HG03103 (cell line): Measurements from ENCODE around the gene PLCH1.

Experiments used
- ATAC-seq: cut with Tn5 transposase; IDR thresholded peaks from one replicate; pipeline ENCODE4 v1.9.1; 2021; ENCODE audit warnings: low read depth; ENCODE audit not compliant: unreplicated experiment

Gene PLCH1

GRCh38 chr3:155367506-155367905 is 377.4 kb downstream of the PLCH1 start:
- no peak for ATAC-seq

GRCh38 chr3:155365178-155365783 is 379.6 kb downstream of the PLCH1 start:
- no peak for ATAC-seq

- ATAC-seq, result no peak
Observed at GRCh38 chr3:155364492-155364891, 380.4 kb downstream of the PLCH1 start.

- no peak for ATAC-seq
Observed at GRCh38 chr3:155363690-155364070, 381.2 kb downstream of the PLCH1 start.

- ATAC-seq, result no peak
Observed at GRCh38 chr3:155362808-155363689, 381.8 kb downstream of the PLCH1 start.

GRCh38 chr3:155360281-155360680 is 384.6 kb downstream of the PLCH1 start:
- no peak for ATAC-seq

GRCh38 chr3:155356594-155357370 is 388.1 kb downstream of the PLCH1 start:
- ATAC-seq, result no peak

- ATAC-seq, result no peak
Observed at GRCh38 chr3:155354658-155355057, 390.2 kb downstream of the PLCH1 start.

- ATAC-seq, result no peak
Observed at GRCh38 chr3:155352900-155353490, 391.9 kb downstream of the PLCH1 start.

GRCh38 chr3:155350571-155350970 is 394.3 kb downstream of the PLCH1 start:
- no peak for ATAC-seq

GRCh38 chr3:155347901-155348300 is 397.0 kb downstream of the PLCH1 start:
- no peak for ATAC-seq

GRCh38 chr3:155342344-155342743 is 402.5 kb downstream of the PLCH1 start:
- ATAC-seq, result no peak

GRCh38 chr3:155339052-155339451 is 405.8 kb downstream of the PLCH1 start:
- ATAC-seq, result no peak

- peak; percentile 45 for ATAC-seq
Observed at GRCh38 chr3:155335724-155336354, 409.0 kb downstream of the PLCH1 start.

GRCh38 chr3:155334914-155335723 is 409.8 kb downstream of the PLCH1 start:
- ATAC-seq, result peak; percentile 90

GRCh38 chr3:155334215-155334913 is 410.5 kb downstream of the PLCH1 start:
- ATAC-seq, result no peak

GRCh38 chr3:155332716-155333115 is 412.2 kb downstream of the PLCH1 start:
- no peak for ATAC-seq

- ATAC-seq, result no peak
Observed at GRCh38 chr3:155331078-155331477, 413.8 kb downstream of the PLCH1 start.

- ATAC-seq, result no peak
Observed at GRCh38 chr3:155330370-155330769, 414.5 kb downstream of the PLCH1 start.
